Osteocyte (in vitro differentiated cells): ENCODE measurements around the gene DNAH7. TPM values are rescaled to one million over a fixed set of nuclear protein-coding genes. Genes with fewer than 3 reads are reported as not detected.

Source experiments
- DNase-seq: peaks from one replicate; pipeline ENCODE4 v3.0.0; 2021; ENCODE audit warnings: mixed read lengths; ENCODE audit not compliant: unreplicated experiment; ENCODE audit errors: extremely low spot score
- H3K27ac Mint-ChIP-seq: one replicate; pipeline ENCODE4 v1.8.0; 2021; ENCODE audit warnings: mild to moderate bottlenecking, mixed read lengths; ENCODE audit not compliant: unreplicated experiment
- H3K27me3 Mint-ChIP-seq: one replicate; pipeline ENCODE4 v1.8.0; 2021; ENCODE audit warnings: mixed read lengths; ENCODE audit not compliant: unreplicated experiment
- H3K36me3 Mint-ChIP-seq: one replicate; pipeline ENCODE4 v1.8.0; 2021; ENCODE audit warnings: mixed read lengths; ENCODE audit not compliant: unreplicated experiment
- H3K4me1 Mint-ChIP-seq: one replicate; pipeline ENCODE4 v1.8.0; 2021; ENCODE audit warnings: mixed read lengths; ENCODE audit not compliant: unreplicated experiment
- H3K4me3 Mint-ChIP-seq: one replicate; pipeline ENCODE4 v1.8.0; 2021; ENCODE audit warnings: mild to moderate bottlenecking, moderate library complexity, mixed read lengths; ENCODE audit not compliant: unreplicated experiment
- H3K9me3 Mint-ChIP-seq: one replicate; pipeline ENCODE4 v1.8.0; 2021; ENCODE audit warnings: mixed read lengths; ENCODE audit not compliant: unreplicated experiment
- total RNA-seq: library from RNA; stranded (reverse); gene quantifications from 2 replicates; pipeline ENCODE4 v1.2.1, GENCODE V29; 2021
- TF ChIP-seq, protein P1 (sequence below): fragments of 200-600 bp; sonication (generic); IDR thresholded peaks from 2 replicates; pipeline ENCODE4 v1.5.0; 2021; ENCODE audit warnings: antibody characterized with exemption, mild to moderate bottlenecking, moderate library complexity

The DNAH7 gene
- total RNA-seq, 1 donor from 2014 or later = 0.43 TPM

GRCh38 chr2:196077821-196078220 is 9.2 kb upstream of the DNAH7 start:
- H3K27ac Mint-ChIP-seq = peak overlapping the region; percentile 24
- TF ChIP-seq, protein P1, sequence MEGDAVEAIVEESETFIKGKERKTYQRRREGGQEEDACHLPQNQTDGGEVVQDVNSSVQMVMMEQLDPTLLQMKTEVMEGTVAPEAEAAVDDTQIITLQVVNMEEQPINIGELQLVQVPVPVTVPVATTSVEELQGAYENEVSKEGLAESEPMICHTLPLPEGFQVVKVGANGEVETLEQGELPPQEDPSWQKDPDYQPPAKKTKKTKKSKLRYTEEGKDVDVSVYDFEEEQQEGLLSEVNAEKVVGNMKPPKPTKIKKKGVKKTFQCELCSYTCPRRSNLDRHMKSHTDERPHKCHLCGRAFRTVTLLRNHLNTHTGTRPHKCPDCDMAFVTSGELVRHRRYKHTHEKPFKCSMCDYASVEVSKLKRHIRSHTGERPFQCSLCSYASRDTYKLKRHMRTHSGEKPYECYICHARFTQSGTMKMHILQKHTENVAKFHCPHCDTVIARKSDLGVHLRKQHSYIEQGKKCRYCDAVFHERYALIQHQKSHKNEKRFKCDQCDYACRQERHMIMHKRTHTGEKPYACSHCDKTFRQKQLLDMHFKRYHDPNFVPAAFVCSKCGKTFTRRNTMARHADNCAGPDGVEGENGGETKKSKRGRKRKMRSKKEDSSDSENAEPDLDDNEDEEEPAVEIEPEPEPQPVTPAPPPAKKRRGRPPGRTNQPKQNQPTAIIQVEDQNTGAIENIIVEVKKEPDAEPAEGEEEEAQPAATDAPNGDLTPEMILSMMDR = no peak
- no peaks in the 10 kb centered on the region for H3K9me3 Mint-ChIP-seq
- peaks cover 31% of the 10 kb centered on the region for H3K4me1 Mint-ChIP-seq
- no peak overlapping the region for H3K4me3 Mint-ChIP-seq
- H3K27me3 Mint-ChIP-seq = no peaks in the 10 kb centered on the region
- no peak for DNase-seq
- no peaks in the 10 kb centered on the region for H3K36me3 Mint-ChIP-seq

DNA sequence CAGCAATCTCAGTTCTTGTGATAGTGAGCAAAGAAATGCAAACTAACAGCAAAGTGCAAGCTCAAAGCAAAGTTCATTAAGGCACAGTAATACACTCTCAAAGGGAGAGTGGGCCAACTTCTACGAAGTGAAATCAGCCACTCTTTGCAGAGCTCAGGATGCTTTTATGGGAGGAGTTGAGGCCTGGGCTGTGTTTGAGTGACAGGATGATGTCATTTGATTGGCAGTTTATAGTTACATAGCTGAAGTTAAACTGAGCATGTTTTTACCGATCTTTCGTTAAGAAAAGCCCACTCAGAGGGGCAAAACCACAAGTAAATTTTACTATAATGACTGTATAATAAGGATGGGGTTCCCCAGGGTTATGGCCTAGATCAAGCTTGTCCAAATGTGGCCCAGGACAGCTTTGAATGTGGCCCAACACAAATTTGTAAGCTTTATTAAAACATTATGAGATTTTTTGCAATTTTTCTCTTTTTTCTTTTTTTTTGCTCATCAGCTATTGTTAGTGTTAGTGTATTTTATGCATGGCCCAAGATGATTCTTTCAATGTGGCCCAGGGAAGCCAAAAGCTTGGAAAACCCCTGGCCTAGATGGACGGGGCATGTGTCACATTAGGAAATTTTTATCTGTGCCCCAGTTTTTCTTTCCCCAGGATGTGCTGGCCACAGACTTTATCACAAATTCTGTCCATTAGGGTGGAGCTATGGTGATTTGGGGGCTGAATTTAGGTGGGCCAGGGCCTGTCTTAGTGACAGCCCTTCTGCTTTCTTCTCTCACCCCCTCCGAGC is 8.3 kb upstream of the DNAH7 start:
- no peaks in the 10 kb centered on the region for H3K27me3 Mint-ChIP-seq
- TF ChIP-seq, protein P1 = no peak
- DNase-seq = no peak
- no peaks in the 10 kb centered on the region for H3K36me3 Mint-ChIP-seq
- H3K27ac Mint-ChIP-seq = no peak overlapping the region
- peaks cover 28% of the 10 kb centered on the region for H3K4me1 Mint-ChIP-seq
- H3K9me3 Mint-ChIP-seq = no peaks in the 10 kb centered on the region
- no peak overlapping the region for H3K4me3 Mint-ChIP-seq

DNA sequence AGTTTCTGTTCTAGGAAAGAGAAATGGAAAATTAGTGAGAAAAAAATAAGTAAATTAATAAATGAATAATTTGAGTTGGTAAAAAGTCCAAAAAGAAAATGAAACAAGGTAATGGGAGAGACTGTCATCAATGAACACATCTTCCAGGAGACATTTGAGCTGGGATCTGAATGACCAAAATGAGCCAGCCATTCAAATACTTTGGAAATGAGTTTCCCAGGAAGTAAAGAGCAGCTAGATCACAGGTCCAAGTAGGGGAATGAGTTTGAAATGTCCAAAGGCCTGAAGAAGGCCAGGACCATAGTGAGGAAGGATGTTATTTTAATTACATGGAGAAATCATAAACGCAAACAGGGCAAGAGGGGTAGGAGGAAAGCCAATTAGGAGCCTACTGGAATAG is 6.6 kb upstream of the DNAH7 start:
- no peaks in the 10 kb centered on the region for H3K9me3 Mint-ChIP-seq
- no peak for DNase-seq
- peak overlapping the region; percentile 42 for H3K27ac Mint-ChIP-seq
- H3K4me1 Mint-ChIP-seq = peaks cover 27% of the 10 kb centered on the region
- no peaks in the 10 kb centered on the region for H3K27me3 Mint-ChIP-seq
- no peaks in the 10 kb centered on the region for H3K36me3 Mint-ChIP-seq
- H3K4me3 Mint-ChIP-seq = no peak overlapping the region
- TF ChIP-seq, protein P1 = no peak

- Mint-ChIP-seq H3K36me3 (no peaks in the 10 kb centered on the region), H3K4me1 (peaks cover 22% of the 10 kb centered on the region), H3K4me3 (no peak overlapping the region), H3K27me3 (no peaks in the 10 kb centered on the region), H3K9me3 (no peaks in the 10 kb centered on the region), H3K27ac (peak overlapping the region; percentile 42)
- no peak for DNase-seq
- TF ChIP-seq, protein P1 = no peak
Measured at GRCh38 chr2:196074631-196075030, 6.0 kb upstream of the DNAH7 start.

- Mint-ChIP-seq H3K27me3 (no peaks in the 10 kb centered on the region), H3K27ac (no peak overlapping the region), H3K36me3 (no peaks in the 10 kb centered on the region), H3K4me1 (peaks cover 14% of the 10 kb centered on the region), H3K4me3 (no peak overlapping the region), H3K9me3 (no peaks in the 10 kb centered on the region)
- DNase-seq = no peak
- TF ChIP-seq, protein P1 = no peak
Measured at GRCh38 chr2:196073521-196073920, 4.9 kb upstream of the DNAH7 start.
